IMR-90 (cell line): ENCODE measurements around the gene ATP8B4. TPM values are rescaled to one million over a fixed set of nuclear protein-coding genes. Genes with fewer than 3 reads are reported as not detected.

ENCODE experiments used
- ATAC-seq: fragments of 200-7000 bp; cut with Tn5 transposase; 2 replicates; pipeline ENCODE4 v1.9.1; 2020; ENCODE audit warnings: low read depth, mild to moderate bottlenecking, moderate library complexity
- BruUV-seq: library from RNA; stranded (reverse); fragments of 400-500 nt; replicated peaks from 2 replicates; lab custom pipeline; 2021; lab: Mats Ljungman, UMichigan
- CTCF ChIA-PET: fragments of 300-600 bp; formaldehyde crosslinking; extraction: SDS; loops from one replicate; lab custom pipeline; 2021; ENCODE audit warnings: antibody characterized with exemption; lab: Yijun Ruan, JAX
- POLR2A ChIA-PET: fragments of 300-600 bp; sonication (Branson Sonifier 250); formaldehyde crosslinking; loops from one replicate; lab custom pipeline; 2022; ENCODE audit warnings: antibody characterized with exemption; ENCODE audit not compliant: unreplicated experiment; lab: Charles Lee
- DNase-seq: peaks from one replicate; pipeline ENCODE4 v3.0.0; 2013
- H2AFZ ChIP-seq: replicated peaks from 2 replicates; pipeline ENCODE3; 2013; ENCODE audit warnings: low read length, mild to moderate bottlenecking; ENCODE audit not compliant: poor library complexity
- H2AK5ac ChIP-seq: 2 replicates; pipeline ENCODE4 v1.6.1; 2013; ENCODE audit warnings: low read depth, low read length, inconsistent platforms
- H2AK9ac ChIP-seq: replicated peaks from 2 replicates; pipeline ENCODE3; 2013; ENCODE audit warnings: mild to moderate bottlenecking, low read depth, low read length, moderate library complexity; ENCODE audit not compliant: poor library complexity
- H2BK120ac ChIP-seq: 2 replicates; pipeline ENCODE4 v1.6.1; 2013; ENCODE audit warnings: low read depth, low read length, inconsistent platforms
- H2BK15ac ChIP-seq: 3 replicates; pipeline ENCODE4 v1.6.1; 2013; ENCODE audit warnings: low read depth, low read length, inconsistent platforms
- H2BK20ac ChIP-seq: 2 replicates; pipeline ENCODE4 v1.6.1; 2013; ENCODE audit warnings: low read depth, mild to moderate bottlenecking, inconsistent platforms, low read length, moderate library complexity
- H2BK5ac ChIP-seq: 2 replicates; pipeline ENCODE4 v1.6.1; 2013; ENCODE audit warnings: mild to moderate bottlenecking, low read depth, low read length, inconsistent platforms; ENCODE audit not compliant: poor library complexity, severe bottlenecking
- H3K14ac ChIP-seq: replicated peaks from 2 replicates; pipeline ENCODE4 v1.6.1; 2013; ENCODE audit warnings: low read depth, low read length, inconsistent platforms
- H3K18ac ChIP-seq: 2 replicates; pipeline ENCODE4 v1.6.1; 2013; ENCODE audit warnings: low read depth, low read length, control low read depth
- H3K23ac ChIP-seq: 2 replicates; pipeline ENCODE4 v1.6.1; 2013; ENCODE audit warnings: low read depth, low read length, inconsistent platforms
- H3K27ac ChIP-seq: 2 replicates; pipeline ENCODE4 v1.5.1; 2013; ENCODE audit warnings: mild to moderate bottlenecking, control low read depth, low read length; ENCODE audit not compliant: insufficient read depth
- H3K27me3 ChIP-seq: 2 replicates; pipeline ENCODE4 v1.6.1; 2013; ENCODE audit warnings: low read length; ENCODE audit not compliant: control insufficient read depth, insufficient read depth
- H3K36me3 ChIP-seq: 2 replicates; pipeline ENCODE4 v1.6.1; 2013; ENCODE audit warnings: low read length, mixed read lengths; ENCODE audit not compliant: control insufficient read depth, insufficient read depth
- H3K4ac ChIP-seq: 2 replicates; pipeline ENCODE4 v1.6.1; 2013; ENCODE audit warnings: low read depth, low read length, inconsistent platforms
- H3K4me1 ChIP-seq: 2 replicates; pipeline ENCODE4 v1.6.1; 2013; ENCODE audit warnings: low read length, mixed read lengths; ENCODE audit not compliant: control insufficient read depth, insufficient read depth
- H3K4me2 ChIP-seq: 2 replicates; pipeline ENCODE4 v1.6.1; 2013; ENCODE audit warnings: low read depth, mild to moderate bottlenecking, control low read depth, low read length, moderate library complexity
- H3K4me3 ChIP-seq: 2 replicates; pipeline ENCODE4 v1.5.1; 2013; ENCODE audit warnings: low read depth, mild to moderate bottlenecking, control low read depth, low read length, moderate library complexity; ENCODE audit not compliant: insufficient read depth
- H3K56ac ChIP-seq: 2 replicates; pipeline ENCODE4 v1.6.1; 2013; ENCODE audit warnings: low read length, inconsistent platforms; ENCODE audit not compliant: insufficient read depth; ENCODE audit errors: extremely low read depth
- H3K79me1 ChIP-seq, 2 experiments: 2 replicates each; pipeline ENCODE4 v1.6.1; 2013; ENCODE audit warnings: low read length in 2 of 2, inconsistent platforms in 1 of 2, low read depth in 1 of 2
- H3K9ac ChIP-seq: 2 replicates; pipeline ENCODE4 v1.6.1; 2013; ENCODE audit warnings: low read depth, low read length, control low read depth
- H3K9me1 ChIP-seq: 2 replicates; pipeline ENCODE4 v1.6.1; 2013; ENCODE audit warnings: low read length, inconsistent platforms; ENCODE audit not compliant: insufficient read depth
- H3K9me3 ChIP-seq: 2 replicates; pipeline ENCODE4 v1.6.1; 2013; ENCODE audit warnings: low read length; ENCODE audit not compliant: control insufficient read depth, insufficient read depth
- H4K20me1 ChIP-seq: 2 replicates; pipeline ENCODE4 v1.6.1; 2013; ENCODE audit warnings: low read length, inconsistent platforms; ENCODE audit not compliant: insufficient read depth
- H4K5ac ChIP-seq: 2 replicates; pipeline ENCODE4 v1.6.1; 2013; ENCODE audit warnings: mild to moderate bottlenecking, low read depth, low read length, control low read depth
- H4K8ac ChIP-seq, 2 experiments: 2 replicates each; pipeline ENCODE4 v1.6.1; 2013; ENCODE audit warnings: low read depth in 2 of 2, low read length in 2 of 2, control low read depth in 1 of 2, inconsistent platforms in 1 of 2
- H4K91ac ChIP-seq: 2 replicates; pipeline ENCODE4 v1.6.1; 2013; ENCODE audit warnings: low read depth, low read length, inconsistent platforms; ENCODE audit not compliant: insufficient read depth
- BHLHE40 ChIP-seq: fragments of 150-350 bp; IDR thresholded peaks from 2 replicates; pipeline ENCODE4 v1.6.1; 2016; ENCODE audit warnings: mild to moderate bottlenecking, low read depth, low read length
- CEBPB ChIP-seq: IDR thresholded peaks from 2 replicates; pipeline ENCODE4 v1.6.1; 2012; ENCODE audit warnings: low read depth, low read length, improper control_type of control experiment
- CHD1 ChIP-seq: IDR thresholded peaks from 2 replicates; pipeline ENCODE4 v1.6.1; 2012; ENCODE audit warnings: low read depth, low read length, improper control_type of control experiment
- FOS ChIP-seq: fragments of 150-350 bp; IDR thresholded peaks from 2 replicates; pipeline ENCODE4 v1.6.1; 2016; ENCODE audit warnings: low read depth, low read length
- MAFK ChIP-seq: IDR thresholded peaks from 2 replicates; pipeline ENCODE4 v1.6.1; 2012; ENCODE audit warnings: low read depth, low read length, improper control_type of control experiment
- MAZ ChIP-seq: IDR thresholded peaks from 2 replicates; pipeline ENCODE4 v1.6.1; 2012; ENCODE audit warnings: low read depth, mild to moderate bottlenecking, low read length, improper control_type of control experiment, moderate library complexity, borderline replicate concordance
- MXI1 ChIP-seq: IDR thresholded peaks from 2 replicates; pipeline ENCODE4 v1.6.1; 2012; ENCODE audit warnings: low read depth, mild to moderate bottlenecking, low read length, moderate library complexity, borderline replicate concordance
- NFE2L2 ChIP-seq: fragments of 150-350 bp; IDR thresholded peaks from 2 replicates; pipeline ENCODE4 v1.6.1; 2016; ENCODE audit warnings: low read depth, mild to moderate bottlenecking, low read length
- POLR2A ChIP-seq: IDR thresholded peaks from 2 replicates; pipeline ENCODE4 v1.6.1; 2012; ENCODE audit warnings: mild to moderate bottlenecking, low read depth, low read length
- RAD21 ChIP-seq: IDR thresholded peaks from 2 replicates; pipeline ENCODE4 v1.6.1; 2012; ENCODE audit warnings: low read length, improper control_type of control experiment
- RCOR1 ChIP-seq: IDR thresholded peaks from 2 replicates; pipeline ENCODE4 v1.6.1; 2012; ENCODE audit warnings: mild to moderate bottlenecking, low read length, improper control_type of control experiment; ENCODE audit not compliant: insufficient replicate concordance
- RFX5 ChIP-seq: IDR thresholded peaks from 2 replicates; pipeline ENCODE4 v1.8.0; 2012; ENCODE audit warnings: low read depth, mild to moderate bottlenecking, low read length, moderate library complexity
- SMC3 ChIP-seq: fragments of 150-350 bp; IDR thresholded peaks from 2 replicates; pipeline ENCODE4 v1.6.1; 2016; ENCODE audit warnings: low read depth, mild to moderate bottlenecking, antibody characterized with exemption, low read length, moderate library complexity
- WGBS, 2 experiments: methylation state at CpG; one replicate each; pipeline versions ENCODE4 v1.1.5 to v1.1.7; 2013; ENCODE audit warnings: missing lambda C conversion rate in 2 of 2; ENCODE audit not compliant: insufficient read length in 1 of 2; ENCODE audit errors: extremely low coverage in 2 of 2; 5-methylcytosine and 5-hydroxymethylcytosine counted together
- dilution Hi-C: fragments of 300-500 bp; cut with HindIII; formaldehyde crosslinking; loops from one replicate; pipeline ENCODE4 v1.14.3; 2018; ENCODE audit warnings: low sequenced_read_pairs; ENCODE audit not compliant: unreplicated experiment
- in situ Hi-C: fragments of 300-500 bp; cut with MboI; formaldehyde crosslinking; loops from 3 replicates; pipeline ENCODE4 v1.14.3; 2019; ENCODE audit warnings: low sequenced_read_pairs, inconsistent platforms, mixed read lengths
- intact Hi-C: fragments of 100-400 bp; cut with micrococcal nuclease; formaldehyde crosslinking; loops from 2 replicates; pipeline ENCODE4 v1.10.0; 2022
- polyA plus RNA-seq, 3 experiments: library from polyadenylated mRNA; depleted of rRNA; stranded (reverse); fragments of >200 nt; gene quantifications; 2 replicates each; pipeline ENCODE4 v1.2.3, GENCODE V29; 2012; ENCODE audit warnings: low replicate concordance in 1 of 3
- total RNA-seq: library from RNA; depleted of rRNA; stranded (reverse); fragments of >200 nt; gene quantifications from 2 replicates; pipeline ENCODE4 v1.2.3, GENCODE V29; 2012
- TF ChIP-seq, protein P1 (sequence below): conservative IDR thresholded peaks from 2 replicates; pipeline ENCODE4 v1.5.1; 2012; ENCODE audit warnings: mild to moderate bottlenecking, low read depth, low read length, improper control_type of control experiment
- TF ChIP-seq, protein P2 (sequence below): fragments of 150-350 bp; IDR thresholded peaks from 2 replicates; pipeline ENCODE4 v1.6.1; 2016; ENCODE audit warnings: low read depth, mild to moderate bottlenecking, low read length, moderate library complexity, borderline replicate concordance
- TF ChIP-seq, protein P3 (sequence below): fragments of 150-350 bp; IDR thresholded peaks from 2 replicates; pipeline ENCODE4 v1.6.1; 2017; ENCODE audit warnings: mild to moderate bottlenecking, antibody characterized with exemption, low read length, low read depth

ATP8B4 gene
- total and polyA plus RNA-seq, 2 of the 4 experiments (the other 2 are of a cell fraction), result 0.12 to 0.54 TPM

DNA sequence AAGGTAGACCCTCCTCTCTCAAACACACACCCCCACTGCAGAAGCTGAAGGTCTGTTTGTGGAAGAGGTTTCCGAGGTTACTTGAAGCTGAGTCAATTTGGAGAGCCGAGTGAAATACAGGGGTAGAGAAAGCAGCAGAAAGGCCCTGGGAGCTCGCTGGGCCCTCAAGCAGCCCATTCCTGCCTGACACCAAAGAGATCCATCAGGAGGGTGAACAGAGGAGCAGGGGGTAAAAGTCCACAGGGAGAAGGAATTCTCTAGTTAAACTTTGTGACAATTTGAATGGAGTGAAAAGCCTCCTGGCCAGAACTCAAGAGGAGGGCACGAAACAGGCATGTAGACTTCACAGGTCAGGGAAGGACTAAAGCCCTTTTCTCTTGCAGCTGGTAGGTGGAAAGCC is 49.3 kb upstream of the ATP8B4 start:
- Histone ChIP-seq H3K56ac (no peak overlapping the region), H2AFZ (no peak overlapping the region), H2BK15ac (no peak overlapping the region), H3K27me3 (no peaks in the 10 kb centered on the region), H4K5ac (no peak overlapping the region), H2AK9ac (no peak overlapping the region), H3K4ac (no peak overlapping the region), H3K36me3 (no peaks in the 10 kb centered on the region), H3K9me1 (0 out of 2 replicates have a peak, but pooled peaks cover 3% of the 10 kb centered on the region), H4K8ac (no peak overlapping the region), H3K9me3 (no peaks in the 10 kb centered on the region), H3K14ac (no peak overlapping the region), H2BK120ac (no peak overlapping the region), H3K4me1 (peaks cover 6% of the 10 kb centered on the region), H3K4me2 (no peak overlapping the region), H4K91ac (no peak overlapping the region), H2BK5ac (no peak overlapping the region), H3K18ac (no peak overlapping the region), H3K79me1 (no peaks in the 10 kb centered on the region), H3K23ac (no peak overlapping the region), H3K9ac (no peak overlapping the region), H2BK20ac (no peak overlapping the region), H3K27ac (no peak overlapping the region), H3K4me3 (no peak overlapping the region), H4K20me1 (no peaks in the 10 kb centered on the region), H2AK5ac (no peak overlapping the region)
- 80% methylated on average over 2 of the region's 4 CpGs; no CpG with 5 or more reads in 1 of the 2 experiments for WGBS, 2 experiments
- dilution Hi-C loops, result no loop called here
- BruUV-seq, result no TSS peak
- TF ChIP-seq MAFK (no peak), CHD1 (no peak), RAD21 (no peak), BHLHE40 (no peak), SMC3 (no peak), RFX5 (no peak), FOS (no peak), MAZ (no peak), NFE2L2 (no peak), CEBPB (no peak), POLR2A (no peak), RCOR1 (no peak), MXI1 (no peak)
- TF ChIP-seq, protein P1, sequence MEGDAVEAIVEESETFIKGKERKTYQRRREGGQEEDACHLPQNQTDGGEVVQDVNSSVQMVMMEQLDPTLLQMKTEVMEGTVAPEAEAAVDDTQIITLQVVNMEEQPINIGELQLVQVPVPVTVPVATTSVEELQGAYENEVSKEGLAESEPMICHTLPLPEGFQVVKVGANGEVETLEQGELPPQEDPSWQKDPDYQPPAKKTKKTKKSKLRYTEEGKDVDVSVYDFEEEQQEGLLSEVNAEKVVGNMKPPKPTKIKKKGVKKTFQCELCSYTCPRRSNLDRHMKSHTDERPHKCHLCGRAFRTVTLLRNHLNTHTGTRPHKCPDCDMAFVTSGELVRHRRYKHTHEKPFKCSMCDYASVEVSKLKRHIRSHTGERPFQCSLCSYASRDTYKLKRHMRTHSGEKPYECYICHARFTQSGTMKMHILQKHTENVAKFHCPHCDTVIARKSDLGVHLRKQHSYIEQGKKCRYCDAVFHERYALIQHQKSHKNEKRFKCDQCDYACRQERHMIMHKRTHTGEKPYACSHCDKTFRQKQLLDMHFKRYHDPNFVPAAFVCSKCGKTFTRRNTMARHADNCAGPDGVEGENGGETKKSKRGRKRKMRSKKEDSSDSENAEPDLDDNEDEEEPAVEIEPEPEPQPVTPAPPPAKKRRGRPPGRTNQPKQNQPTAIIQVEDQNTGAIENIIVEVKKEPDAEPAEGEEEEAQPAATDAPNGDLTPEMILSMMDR, result no peak
- TF ChIP-seq, protein P2, sequence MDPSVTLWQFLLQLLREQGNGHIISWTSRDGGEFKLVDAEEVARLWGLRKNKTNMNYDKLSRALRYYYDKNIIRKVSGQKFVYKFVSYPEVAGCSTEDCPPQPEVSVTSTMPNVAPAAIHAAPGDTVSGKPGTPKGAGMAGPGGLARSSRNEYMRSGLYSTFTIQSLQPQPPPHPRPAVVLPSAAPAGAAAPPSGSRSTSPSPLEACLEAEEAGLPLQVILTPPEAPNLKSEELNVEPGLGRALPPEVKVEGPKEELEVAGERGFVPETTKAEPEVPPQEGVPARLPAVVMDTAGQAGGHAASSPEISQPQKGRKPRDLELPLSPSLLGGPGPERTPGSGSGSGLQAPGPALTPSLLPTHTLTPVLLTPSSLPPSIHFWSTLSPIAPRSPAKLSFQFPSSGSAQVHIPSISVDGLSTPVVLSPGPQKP, result no peak
- TF ChIP-seq, protein P3, sequence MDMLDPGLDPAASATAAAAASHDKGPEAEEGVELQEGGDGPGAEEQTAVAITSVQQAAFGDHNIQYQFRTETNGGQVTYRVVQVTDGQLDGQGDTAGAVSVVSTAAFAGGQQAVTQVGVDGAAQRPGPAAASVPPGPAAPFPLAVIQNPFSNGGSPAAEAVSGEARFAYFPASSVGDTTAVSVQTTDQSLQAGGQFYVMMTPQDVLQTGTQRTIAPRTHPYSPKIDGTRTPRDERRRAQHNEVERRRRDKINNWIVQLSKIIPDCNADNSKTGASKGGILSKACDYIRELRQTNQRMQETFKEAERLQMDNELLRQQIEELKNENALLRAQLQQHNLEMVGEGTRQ, result no peak
- in situ Hi-C loops, result no loop called here
- ChIA-PET CTCF (interaction anchor here (0.7 kb wide), 1 partner anchor 12 kb away, joined by 3 read pairs; no protein-coding TSS in a partner anchor), POLR2A (no interaction called here)
- no peak for DNase-seq
- intact Hi-C loops, result no loop called here
- no peak for ATAC-seq
